ENCODE results near the gene PARG.
"Not testable (repeated sequence)": the region's sequence is repeated elsewhere in the genome, so short reads cannot be mapped to it uniquely, and the experiment has no call there.

GRCh38 chr10:49952006-49952405, 10.2 kb upstream of the PARG start:
- TF ChIP-seq EZH2phosphoT487 (IDR thresholded peaks at IDR 0.05; ENCODE audit: borderline replicate concordance, low read depth); GATA2 (CRISPR knock-in tag; IDR thresholded peaks at IDR 0.05); CTCF (IDR thresholded peaks at IDR 0.05); RAD21 (IDR thresholded peaks at IDR 0.05; ENCODE audit: low read length); SIN3A (IDR thresholded peaks at IDR 0.05; ENCODE audit: borderline replicate concordance, low read depth, low read length); POLR2AphosphoS5 (IDR thresholded peaks at IDR 0.05; ENCODE audit: low read depth, low read length); REST (IDR thresholded peaks at IDR 0.05; ENCODE audit: low read depth, low read length); TAF1 (IDR thresholded peaks at IDR 0.05; ENCODE audit: borderline replicate concordance, low read depth, low read length); FOSL2 (IDR thresholded peaks at IDR 0.05; ENCODE audit: borderline replicate concordance, low read depth): not testable (repeated sequence)

All from SK-N-SH (cell line).